NCI-H128 (cell line): Measurements from ENCODE around the gene NRIP1.

Experiments
- DNase-seq: peaks from one replicate; lab custom pipeline; 2025; ENCODE audit not compliant: unreplicated experiment; lab: John Stamatoyannopoulos, UW

Gene NRIP1

DNA sequence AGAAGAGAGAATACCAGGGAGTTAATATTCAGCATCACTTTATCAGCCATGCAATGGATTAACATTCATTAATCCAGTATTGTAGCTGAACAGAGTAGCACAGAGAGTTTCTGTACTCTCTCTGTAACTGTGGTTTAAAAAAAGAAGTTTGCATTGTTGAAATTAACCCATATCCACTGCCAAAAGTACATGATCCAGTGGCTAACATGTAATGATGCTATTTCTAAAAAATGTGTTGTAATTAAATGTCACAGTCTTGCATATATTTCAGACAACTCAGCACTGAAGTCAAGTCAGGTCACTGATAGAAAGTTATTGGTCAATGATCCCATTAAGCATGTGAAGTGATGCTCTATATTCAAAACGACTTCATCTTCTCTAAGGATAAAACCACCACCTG lies 141.3 kb downstream of the NRIP1 start:
- no peak for DNase-seq

DNA sequence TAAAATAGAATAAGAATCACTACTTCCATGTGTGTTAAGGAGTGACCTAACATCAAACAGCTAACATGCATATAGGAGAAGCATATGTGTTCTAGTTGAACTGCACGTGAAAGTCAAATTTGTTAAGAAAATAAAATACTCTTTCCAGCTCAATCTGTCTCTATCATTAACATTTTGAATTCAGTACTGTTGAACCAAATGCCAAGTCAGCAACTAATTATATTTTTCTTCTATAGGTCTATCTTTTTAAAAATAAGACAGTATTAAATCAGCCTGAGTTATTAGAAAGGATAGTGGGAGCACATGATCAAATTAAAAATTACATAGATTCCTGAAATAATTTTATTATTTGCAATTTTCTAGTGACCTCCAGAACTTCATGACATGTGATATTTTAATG lies 141.8 kb downstream of the NRIP1 start:
- no peak for DNase-seq

DNA sequence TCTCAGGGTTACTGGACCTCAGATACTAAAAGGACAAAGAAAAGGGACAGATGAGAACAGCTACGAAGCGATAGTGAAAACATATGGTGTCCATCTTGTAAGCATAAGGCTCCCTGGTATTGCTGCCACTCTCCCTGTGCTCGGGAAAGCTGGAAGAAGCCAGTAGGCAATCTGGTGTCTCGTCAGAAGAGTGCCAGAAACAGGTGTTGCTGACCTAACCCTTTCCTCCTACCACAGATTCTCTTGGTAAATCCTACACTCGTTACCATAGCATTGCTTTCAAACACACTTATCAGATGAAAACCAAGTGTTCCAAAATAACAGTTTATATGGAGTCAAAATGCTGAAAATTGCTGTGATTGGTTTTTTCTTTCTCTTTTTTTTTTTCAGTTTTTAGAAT lies 146.3 kb downstream of the NRIP1 start:
- no peak for DNase-seq

DNA sequence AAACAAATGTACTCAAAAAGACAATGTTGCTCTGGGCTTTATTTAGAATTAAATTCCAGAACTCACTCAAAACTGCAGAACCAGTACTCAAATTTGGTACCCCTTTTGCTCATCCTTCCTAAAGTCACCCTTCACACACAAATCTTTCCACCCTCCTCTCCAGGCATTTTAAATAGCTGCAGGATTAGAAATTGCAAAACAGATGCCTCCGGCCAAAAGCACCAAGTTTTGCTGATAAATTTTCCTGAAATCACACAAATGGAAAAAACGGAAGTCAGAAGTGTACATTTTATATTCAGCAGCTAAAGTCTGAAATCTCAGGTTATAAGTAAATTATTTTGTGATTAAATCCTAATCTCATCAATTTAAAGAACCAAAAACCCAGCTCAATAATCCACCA lies 147.0 kb downstream of the NRIP1 start:
- DNase-seq: no peak

DNA sequence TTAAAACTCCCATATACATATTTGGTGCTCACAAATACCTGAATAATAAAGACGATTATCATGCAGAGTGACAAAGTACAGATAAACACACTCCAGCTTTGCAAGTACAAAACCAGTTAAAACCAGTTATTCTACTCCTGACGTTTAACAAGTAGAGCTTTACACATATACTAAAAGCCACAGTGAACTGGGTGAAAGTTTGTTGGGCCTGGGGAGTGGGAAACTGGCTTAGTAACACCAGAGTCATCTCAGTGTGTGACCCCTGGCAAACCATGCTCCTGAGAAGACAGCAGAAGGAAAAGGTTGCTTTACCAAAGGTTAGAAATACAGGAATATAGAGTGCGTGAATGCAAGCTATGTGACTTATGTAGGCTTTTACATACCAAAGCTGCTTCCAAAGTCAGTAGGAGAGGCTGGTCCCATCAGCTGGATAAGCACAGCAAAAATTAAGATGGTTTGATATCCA lies 148.1 kb downstream of the NRIP1 start:
- no peak for DNase-seq

DNA sequence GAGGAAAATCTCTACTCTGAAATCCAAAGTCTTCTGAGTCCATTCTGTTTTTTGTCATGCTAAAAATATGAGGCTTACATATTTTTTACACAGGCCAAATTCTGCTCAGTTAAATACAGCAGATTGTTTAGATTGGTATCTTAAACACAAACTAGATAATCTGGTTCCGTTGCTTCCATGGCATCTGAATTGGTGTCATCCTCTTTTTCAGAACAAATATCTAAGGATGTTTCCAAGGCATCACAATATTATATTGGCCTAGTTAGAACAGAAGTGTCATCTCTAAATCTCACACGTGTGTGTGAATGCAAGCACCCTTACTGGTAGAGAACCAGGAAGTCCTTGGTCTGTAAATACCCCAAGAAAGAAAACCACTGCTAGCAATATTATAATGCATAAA lies 151.2 kb downstream of the NRIP1 start:
- DNase-seq: no peak

DNA sequence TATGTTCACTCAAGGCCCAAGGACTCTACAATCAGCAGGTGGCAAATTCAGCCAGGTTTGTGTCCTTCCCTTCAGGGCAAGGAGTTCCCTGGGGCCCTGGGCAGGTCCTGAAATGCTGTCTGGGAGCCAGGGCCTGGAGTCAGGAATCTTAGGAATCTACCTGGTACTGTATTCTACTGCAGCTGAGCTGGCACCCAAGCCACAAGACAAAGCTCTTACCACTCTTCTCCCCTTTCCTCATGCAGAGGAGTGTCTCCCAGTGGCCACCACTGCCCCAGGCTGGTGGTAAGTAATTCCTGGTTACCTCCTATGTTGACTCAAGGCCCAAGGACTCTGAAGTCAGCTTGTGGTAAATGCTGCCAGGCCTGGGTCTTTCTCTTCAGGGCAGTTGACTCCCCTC lies 153.4 kb downstream of the NRIP1 start:
- no peak for DNase-seq
